IPS-18c (cell line): ENCODE results near the gene DUS1L.

Experiments used
- H3K4me3 ChIP-seq: 2 replicates; pipeline ENCODE4 v1.7.0; 2013; ENCODE audit warnings: low read depth, mild to moderate bottlenecking, low read length, moderate library complexity; ENCODE audit not compliant: insufficient read depth
- H3K9me3 ChIP-seq: one replicate; pipeline ENCODE4 v1.6.1; 2013; ENCODE audit warnings: mild to moderate bottlenecking, low read length, moderate library complexity; ENCODE audit not compliant: control insufficient read depth, insufficient read depth

Gene DUS1L

GRCh38 chr17:82053556-82054263 is 11.9 kb downstream of the DUS1L start:
- Histone ChIP-seq H3K4me3 (no peak overlapping the region), H3K9me3 (peaks cover 2% of the 10 kb centered on the region)

DNA sequence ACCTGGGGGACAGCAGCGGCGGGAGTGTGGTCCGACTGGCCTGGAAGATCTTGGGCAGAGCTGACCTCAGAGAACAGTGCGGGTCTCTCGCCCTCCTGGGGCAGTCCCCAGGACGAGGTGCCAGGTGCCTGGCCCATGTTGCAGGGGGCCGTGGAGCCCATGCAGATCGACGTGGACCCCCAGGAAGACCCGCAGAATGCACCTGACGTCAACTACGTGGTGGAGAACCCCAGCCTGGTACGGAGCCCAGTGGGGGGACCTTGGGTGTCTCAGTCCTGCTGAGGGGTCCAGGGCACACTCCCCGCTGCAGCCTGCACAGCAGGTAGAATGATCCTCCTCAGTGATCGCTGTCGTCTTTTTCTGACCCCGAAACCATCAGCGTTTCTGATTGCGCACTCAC is 12.5 kb downstream of the DUS1L start:
- Histone ChIP-seq H3K9me3 (peaks cover 2% of the 10 kb centered on the region), H3K4me3 (peak overlapping the region; percentile 80; the same call in 1 of the 2 replicates)

DNA sequence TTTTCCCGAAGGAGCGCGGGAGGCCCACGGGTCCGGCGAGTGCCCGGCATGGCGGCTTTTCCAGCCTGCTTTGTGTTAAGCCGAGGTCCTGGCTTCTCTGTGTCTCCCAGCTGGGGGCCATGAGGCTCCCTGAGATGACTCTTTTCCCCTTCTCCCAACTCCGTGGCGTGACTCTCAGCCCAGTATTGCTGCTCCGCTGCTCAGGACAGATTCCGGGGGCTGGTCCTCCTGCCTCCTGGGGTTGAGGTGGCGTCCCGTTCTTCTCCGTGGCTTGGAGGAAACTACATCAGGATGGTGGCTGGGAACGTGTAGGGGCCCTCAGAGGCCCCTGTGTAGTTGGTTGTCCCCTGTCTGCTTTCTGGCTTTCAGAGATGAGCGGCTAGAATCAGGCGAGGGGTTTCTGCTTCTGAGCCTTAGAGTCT is 13.0 kb downstream of the DUS1L start:
- Histone ChIP-seq H3K4me3 (peak overlapping the region; percentile 80), H3K9me3 (peaks cover 2% of the 10 kb centered on the region)

DNA sequence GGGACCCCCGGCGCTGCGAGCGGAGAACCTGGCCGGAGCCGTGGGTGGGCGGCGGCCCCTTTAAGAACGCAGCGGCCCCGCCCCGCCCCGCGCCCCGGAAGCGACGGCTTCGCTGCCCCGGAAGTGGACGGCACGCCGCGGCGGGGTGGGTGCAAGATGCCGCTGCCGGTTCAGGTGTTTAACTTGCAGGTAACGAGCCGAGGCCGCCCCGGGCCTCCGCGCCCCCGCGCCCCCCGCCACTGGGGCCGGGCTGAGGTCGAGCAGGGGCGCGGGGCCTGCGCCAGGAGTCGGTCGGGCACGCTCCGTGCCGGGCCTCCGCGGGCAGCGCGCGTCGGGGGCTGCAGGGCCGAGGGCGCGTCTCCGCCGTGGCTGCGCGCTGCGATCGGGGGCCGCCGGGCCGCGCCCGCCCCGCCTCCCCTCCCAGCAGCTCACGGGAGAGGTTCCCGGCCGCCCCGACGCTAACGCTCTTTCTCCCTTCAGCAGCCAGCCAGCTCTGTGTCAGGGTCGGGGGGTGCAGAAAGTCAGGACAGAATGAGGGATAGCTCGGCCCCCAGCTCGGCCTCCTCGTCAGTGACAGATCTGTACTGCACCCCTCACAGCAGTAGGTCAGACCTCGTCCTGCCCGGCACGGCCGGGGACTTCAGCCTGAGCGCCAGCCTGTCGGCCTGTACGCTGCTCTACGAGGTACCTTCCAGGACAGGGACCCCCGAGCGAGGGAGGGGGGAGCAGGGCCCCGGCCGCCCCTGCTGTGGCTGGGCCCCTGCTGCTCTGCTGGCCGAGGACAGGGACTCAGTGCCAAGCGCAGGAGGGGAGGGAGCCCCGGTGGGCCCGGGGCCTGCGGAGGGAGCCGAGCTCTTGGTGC is 13.6 kb downstream of the DUS1L start, which contains the start of the genes GPS1 and RFNG:
Gene GPS1 (plus strand): TSS at position 123 of the 862 bp plus-strand sequence. CDS start 34 bp downstream, at position 157.
Gene RFNG (minus strand): TSS at position 36 of the 862 bp plus-strand sequence. CDS start 45 bp downstream, outside the sequence.
- Histone ChIP-seq H3K9me3 (peaks cover 2% of the 10 kb centered on the region), H3K4me3 (peak within 1 kb of the TSS; percentile 80)

GRCh38 chr17:82050761-82051641 is 14.6 kb downstream of the DUS1L start:
- Histone ChIP-seq H3K9me3 (peaks cover 2% of the 10 kb centered on the region), H3K4me3 (peak overlapping the region; percentile 59)

DNA sequence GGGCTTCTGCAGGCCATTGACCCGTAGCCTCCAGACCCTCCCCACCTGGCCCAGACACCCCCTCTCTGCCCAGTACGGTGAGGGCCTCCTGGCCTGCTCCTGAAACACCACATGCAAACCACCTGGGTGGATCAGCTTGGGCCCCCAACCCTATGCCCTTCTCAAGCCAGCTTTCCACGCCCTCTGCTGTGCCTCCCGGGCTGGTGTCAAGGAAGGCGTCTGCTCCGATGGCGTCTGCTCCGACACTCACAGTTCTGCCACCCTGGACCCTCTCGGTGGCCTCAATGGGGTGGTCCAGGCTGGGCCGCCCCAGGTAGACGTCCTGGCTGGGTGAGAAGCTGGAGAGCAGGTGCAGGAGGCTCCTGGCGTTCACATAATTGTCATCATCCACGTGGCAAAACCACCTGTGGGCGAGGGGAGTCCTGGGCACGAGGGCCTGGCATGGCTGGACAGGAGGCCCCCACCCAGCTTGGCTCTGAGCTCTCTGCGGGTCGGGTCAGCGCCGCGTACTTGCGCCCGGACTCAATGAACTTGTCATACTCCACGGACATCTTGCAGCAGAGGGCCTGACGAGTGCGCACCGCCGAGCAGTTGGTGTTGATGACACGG is 15.3 kb downstream of the DUS1L start:
- H3K4me3 ChIP-seq, result peak overlapping the region; percentile 59; the same call in 1 of the 2 replicates
- peaks cover 2% of the 10 kb centered on the region for H3K9me3 ChIP-seq

- peaks cover 2% of the 10 kb centered on the region for H3K9me3 ChIP-seq
- H3K4me3 ChIP-seq, result no peak overlapping the region
Measured at GRCh38 chr17:82049521-82049971, 16.1 kb downstream of the DUS1L start.

DNA sequence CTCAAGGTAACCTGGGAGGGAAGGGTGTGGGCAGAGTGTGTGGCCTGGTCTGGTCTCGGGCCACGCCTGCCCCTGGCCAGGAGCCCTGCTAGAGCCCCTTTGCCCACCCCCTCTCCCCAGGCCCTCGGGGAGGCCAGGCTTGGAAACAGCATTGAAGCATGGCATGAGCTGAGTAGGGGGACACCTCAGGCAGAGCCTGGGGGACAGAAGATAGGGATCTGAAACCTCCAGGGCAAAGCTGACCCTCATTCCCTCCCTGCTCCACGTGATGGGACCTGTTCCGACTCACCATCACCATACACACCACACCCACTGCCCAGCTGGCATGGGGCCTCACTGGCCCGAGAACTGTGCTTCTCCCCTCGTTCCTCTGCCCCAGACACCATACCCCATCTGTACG is 16.5 kb downstream of the DUS1L start:
- Histone ChIP-seq H3K9me3 (no peaks in the 10 kb centered on the region), H3K4me3 (no peak overlapping the region)

DNA sequence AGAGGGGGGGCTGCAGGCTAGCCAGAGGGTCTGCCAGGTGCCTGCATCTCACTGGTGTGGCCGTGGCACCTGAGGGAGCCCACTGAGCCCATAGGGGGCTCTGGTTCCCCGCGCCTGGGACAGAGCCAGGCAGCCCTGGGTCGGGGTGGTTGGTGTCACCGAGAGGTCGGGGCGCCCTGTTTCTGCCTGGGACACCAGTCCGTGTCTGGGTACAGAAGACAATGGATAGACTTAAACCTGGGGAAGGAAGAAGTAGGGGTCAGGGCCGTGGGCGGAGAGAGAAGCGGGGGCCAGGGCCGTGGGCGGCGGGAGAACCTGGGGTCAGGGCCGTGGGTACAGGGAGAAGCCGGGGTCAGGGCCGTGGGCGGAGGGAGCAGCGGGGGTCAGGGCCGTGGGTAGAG is 17.0 kb downstream of the DUS1L start:
- Histone ChIP-seq H3K9me3 (no peaks in the 10 kb centered on the region), H3K4me3 (no peak overlapping the region)

- Histone ChIP-seq H3K4me3 (no peak overlapping the region), H3K9me3 (no peaks in the 10 kb centered on the region)
Measured at GRCh38 chr17:82047914-82048570, 17.6 kb downstream of the DUS1L start.

DNA sequence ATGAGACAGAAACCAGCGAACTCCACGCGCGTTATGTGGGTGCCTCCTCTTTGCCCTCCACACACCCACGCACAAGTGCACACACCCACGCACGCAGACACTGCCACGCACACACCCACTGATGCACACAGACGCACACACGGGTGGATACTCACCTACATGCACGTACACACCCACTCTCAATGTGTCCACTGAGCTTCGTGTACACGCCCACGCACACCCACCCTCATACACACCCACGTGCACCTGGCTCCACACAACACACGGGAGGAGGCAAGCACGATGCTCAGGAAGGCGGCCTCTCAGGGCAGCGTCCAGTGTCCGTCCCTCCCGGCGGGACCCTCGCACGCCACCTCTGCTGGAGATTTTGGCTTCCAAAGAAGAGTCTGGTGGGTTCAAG is 18.2 kb downstream of the DUS1L start:
- Histone ChIP-seq H3K9me3 (no peaks in the 10 kb centered on the region), H3K4me3 (no peak overlapping the region)

DNA sequence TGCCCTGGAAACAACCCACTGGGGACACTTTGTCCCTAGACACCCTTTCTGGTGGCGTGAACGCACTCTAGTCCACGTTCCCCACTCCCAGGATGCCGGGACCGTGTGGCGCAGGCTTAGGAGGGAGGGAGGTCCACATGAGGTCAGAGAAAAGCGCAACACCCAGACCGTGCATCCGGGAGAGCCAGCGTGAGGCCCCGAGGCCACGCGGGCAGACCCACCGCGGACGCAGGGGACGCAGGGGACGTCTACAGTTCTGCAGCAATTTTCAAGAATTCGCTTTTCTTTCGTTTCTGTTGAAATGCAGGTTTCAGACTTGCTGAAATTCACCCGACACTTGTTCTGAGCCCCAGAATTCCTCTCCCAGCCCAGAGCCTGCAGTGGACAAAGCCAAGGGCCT is 18.7 kb downstream of the DUS1L start:
- H3K4me3 ChIP-seq, result no peak overlapping the region

GRCh38 chr17:82045936-82046484 is 19.6 kb downstream of the DUS1L start:
- no peaks in the 10 kb centered on the region for H3K9me3 ChIP-seq
- H3K4me3 ChIP-seq, result no peak overlapping the region

More for the DNA sequence above, 18.7 kb downstream of the DUS1L start:
- no peaks in the 10 kb centered on the region for H3K9me3 ChIP-seq

DNA sequence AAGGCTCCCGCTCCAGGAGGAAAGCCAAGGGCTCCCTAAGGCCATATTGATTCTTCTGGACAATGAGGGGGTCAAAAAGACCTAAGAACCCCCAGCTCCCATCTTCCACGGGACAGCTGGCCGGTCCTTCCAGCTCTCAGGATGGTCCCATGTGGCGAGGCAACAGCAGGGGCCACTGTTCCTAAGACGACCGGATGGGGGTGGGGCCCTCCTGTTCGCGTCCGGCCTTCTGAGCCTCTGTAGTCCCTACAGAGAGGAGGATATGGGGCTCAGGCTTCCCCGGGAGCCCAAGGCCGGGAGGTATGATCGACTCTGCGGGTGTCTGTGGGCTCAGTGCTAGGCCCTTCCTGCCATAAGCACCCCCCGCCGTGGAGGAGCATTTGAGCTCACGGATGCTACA is 22.1 kb downstream of the DUS1L start:
- Histone ChIP-seq H3K4me3 (no peak overlapping the region), H3K9me3 (no peaks in the 10 kb centered on the region)

DNA sequence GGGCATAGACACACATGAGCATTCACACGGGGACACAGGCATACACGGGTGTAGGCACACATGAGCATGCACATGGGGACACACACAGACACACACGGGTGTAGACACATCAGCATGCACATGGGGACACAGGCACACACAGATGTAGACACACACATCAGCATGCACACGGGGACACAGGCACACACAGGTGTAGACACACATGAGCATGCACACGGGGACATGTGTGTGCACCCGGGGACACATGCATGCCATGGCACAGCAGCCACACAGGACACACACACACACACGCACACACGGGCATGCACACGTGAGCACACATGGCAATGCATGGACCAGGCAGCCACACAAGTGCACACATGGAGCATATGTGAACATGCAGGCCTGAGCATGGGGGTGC is 23.0 kb downstream of the DUS1L start:
- no peaks in the 10 kb centered on the region for H3K9me3 ChIP-seq
- no peak overlapping the region for H3K4me3 ChIP-seq
